Measurements from ENCODE around the gene PIGH.

PIGH gene

DNA sequence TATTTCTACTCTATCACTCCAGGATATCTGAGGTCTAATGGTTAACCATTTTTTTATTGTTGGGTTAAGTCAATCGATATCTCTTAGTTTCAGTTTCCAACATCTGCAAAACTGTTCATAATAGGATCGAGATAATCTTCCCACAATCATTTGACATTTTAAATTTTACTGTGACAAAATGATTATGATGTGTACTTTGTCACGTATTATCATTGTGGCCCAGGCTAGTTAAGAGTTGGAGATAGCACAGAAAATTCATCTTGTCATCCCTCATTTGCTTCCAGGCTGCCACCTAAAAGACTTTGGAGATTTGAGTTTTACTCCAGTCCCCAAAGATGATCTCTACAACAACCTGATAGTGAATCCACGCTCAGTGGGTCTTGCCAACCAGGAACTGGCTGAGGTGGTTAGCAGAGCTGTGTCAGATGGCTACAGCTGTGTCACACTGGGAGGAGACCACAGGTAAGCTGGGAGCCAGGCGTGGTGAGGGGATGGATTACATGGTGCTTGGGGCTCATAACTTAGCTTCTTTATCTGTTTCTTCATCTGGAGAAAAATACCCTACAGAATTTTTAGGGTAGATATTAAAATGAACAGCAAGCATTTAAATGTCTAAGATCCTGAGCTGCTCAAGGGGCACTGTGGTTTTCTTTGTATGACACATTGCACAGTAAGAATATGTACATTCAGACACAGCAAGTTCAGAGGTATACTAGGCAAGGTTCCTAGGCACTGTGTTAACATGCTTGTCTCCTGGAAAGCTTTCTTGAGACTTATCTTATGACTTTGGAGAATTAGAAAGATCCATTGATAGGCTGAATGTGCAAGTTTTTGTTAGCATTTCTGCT lies 42.1 kb upstream of the PIGH start:
- TF ChIP-seq, protein P1, sequence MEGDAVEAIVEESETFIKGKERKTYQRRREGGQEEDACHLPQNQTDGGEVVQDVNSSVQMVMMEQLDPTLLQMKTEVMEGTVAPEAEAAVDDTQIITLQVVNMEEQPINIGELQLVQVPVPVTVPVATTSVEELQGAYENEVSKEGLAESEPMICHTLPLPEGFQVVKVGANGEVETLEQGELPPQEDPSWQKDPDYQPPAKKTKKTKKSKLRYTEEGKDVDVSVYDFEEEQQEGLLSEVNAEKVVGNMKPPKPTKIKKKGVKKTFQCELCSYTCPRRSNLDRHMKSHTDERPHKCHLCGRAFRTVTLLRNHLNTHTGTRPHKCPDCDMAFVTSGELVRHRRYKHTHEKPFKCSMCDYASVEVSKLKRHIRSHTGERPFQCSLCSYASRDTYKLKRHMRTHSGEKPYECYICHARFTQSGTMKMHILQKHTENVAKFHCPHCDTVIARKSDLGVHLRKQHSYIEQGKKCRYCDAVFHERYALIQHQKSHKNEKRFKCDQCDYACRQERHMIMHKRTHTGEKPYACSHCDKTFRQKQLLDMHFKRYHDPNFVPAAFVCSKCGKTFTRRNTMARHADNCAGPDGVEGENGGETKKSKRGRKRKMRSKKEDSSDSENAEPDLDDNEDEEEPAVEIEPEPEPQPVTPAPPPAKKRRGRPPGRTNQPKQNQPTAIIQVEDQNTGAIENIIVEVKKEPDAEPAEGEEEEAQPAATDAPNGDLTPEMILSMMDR (IDR thresholded peaks at IDR 0.05; ENCODE audit: insufficient read depth, low read length, missing control alignments) = no peak
- no peak overlapping the region for H3K4me3 ChIP-seq (ENCODE audit: low read depth, low read length)
- DNase-seq (ENCODE audit: low read depth, low spot score) = no peak
- CTCF ChIA-PET = interaction anchor here (0.7 to 3.5 kb wide), 5 partner anchors 10 to 26 kb away, joined by 3 to 12 read pairs (median 3); no protein-coding TSS in a partner anchor
- POLR2A ChIA-PET = no interaction called here

DNA sequence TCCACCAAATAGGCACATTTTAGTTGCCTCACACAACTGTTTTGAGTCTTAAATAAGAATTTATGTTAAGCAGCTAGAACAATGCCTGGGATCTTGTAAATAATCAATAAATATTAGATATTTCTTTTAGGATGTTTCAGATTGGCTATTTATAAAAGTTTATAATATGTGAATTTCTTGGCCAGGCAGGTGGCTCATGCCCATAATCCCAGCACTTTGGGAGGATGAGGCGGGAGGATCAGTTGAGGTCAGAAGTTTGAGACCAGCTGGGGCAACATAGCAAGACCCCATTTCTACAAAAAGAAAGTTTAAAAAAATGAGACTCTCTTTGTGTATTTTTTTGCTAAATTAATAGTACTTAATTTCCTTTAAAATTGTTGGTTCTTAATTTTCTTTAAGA lies 41.4 kb upstream of the PIGH start:
- ChIA-PET CTCF (interaction anchor here (2.6 kb wide), 1 partner anchor 23 kb away, joined by 9 read pairs; no protein-coding TSS in a partner anchor), POLR2A (no interaction called here)
- no peak overlapping the region for H3K4me3 ChIP-seq (ENCODE audit: low read depth, low read length)
- DNase-seq (ENCODE audit: low read depth, low spot score) = no peak
- TF ChIP-seq, protein P1 (IDR thresholded peaks at IDR 0.05; ENCODE audit: insufficient read depth, low read length, missing control alignments) = no peak

DNA sequence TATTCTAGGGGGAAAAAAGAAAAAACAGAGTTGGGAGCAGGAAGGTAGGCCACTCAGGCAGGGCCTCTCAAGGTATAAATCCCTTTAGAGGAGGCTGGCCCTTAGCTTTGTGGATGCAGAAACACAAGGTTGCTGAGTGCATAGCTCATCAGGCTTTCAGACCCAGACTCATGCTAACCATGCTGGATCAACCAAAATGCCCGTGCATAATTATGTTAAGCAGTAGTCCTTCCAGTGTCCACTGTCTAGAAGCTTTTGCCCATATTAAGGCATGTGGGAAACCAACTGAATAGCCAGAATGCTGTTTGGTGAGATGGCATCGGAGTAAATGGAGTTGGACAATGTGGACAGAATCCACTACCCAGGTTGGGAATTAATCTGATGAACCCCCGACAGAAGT lies 38.6 kb upstream of the PIGH start:
- TF ChIP-seq, protein P1 (IDR thresholded peaks at IDR 0.05; ENCODE audit: insufficient read depth, low read length, missing control alignments) = no peak
- POLR2A ChIA-PET = no interaction called here
- DNase-seq (ENCODE audit: low read depth, low spot score) = no peak

DNA sequence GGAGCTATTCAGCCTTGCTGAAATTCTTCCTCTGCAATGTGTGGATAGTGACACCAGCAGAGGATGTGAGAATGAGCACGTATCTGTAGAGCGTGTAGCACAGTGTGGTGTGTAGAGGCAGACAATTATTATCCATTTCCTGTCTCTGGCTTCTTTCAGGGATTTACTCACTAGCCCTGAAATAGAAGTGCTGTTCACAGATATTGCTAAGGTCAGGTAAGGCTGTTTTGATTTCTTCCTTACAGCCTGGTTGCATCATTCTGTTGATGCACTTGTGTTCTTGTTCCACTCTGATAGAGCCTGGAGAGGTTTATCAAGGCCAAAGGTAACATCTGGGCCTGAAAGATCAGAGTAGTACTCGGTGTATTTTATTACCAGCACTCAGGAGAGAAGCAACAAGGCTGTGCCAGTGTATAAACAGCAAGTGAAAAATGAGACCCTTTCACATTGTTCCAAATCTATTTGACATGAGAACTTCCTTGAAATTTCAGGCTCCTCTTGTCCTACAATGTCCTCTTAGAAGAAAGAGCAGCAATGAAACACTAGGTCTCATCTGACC lies 36.4 kb upstream of the PIGH start:
- ChIA-PET CTCF (interaction anchor here (1.6 to 2.2 kb wide), 3 partner anchors 16 to 30 kb away, joined by 3 to 13 read pairs (median 9); no protein-coding TSS in a partner anchor), POLR2A (interaction anchor here (0.9 kb wide), 1 partner anchor 14 kb away, joined by 3 read pairs; no protein-coding TSS in a partner anchor)
- DNase-seq (ENCODE audit: low read depth, low spot score) = peak; percentile 67
- TF ChIP-seq, protein P1 (IDR thresholded peaks at IDR 0.05; ENCODE audit: insufficient read depth, low read length, missing control alignments) = no peak
- H3K4me3 ChIP-seq (ENCODE audit: low read depth, low read length) = no peak overlapping the region

More for the DNA sequence above, 38.6 kb upstream of the PIGH start:
- no peak overlapping the region for H3K4me3 ChIP-seq (ENCODE audit: low read depth, low read length)
- CTCF ChIA-PET = interaction anchor here (0.9 to 1.1 kb wide), 2 partner anchors 28 to 39 kb away, joined by 3 read pairs; partner anchors contain the start of gene PIGH

DNA sequence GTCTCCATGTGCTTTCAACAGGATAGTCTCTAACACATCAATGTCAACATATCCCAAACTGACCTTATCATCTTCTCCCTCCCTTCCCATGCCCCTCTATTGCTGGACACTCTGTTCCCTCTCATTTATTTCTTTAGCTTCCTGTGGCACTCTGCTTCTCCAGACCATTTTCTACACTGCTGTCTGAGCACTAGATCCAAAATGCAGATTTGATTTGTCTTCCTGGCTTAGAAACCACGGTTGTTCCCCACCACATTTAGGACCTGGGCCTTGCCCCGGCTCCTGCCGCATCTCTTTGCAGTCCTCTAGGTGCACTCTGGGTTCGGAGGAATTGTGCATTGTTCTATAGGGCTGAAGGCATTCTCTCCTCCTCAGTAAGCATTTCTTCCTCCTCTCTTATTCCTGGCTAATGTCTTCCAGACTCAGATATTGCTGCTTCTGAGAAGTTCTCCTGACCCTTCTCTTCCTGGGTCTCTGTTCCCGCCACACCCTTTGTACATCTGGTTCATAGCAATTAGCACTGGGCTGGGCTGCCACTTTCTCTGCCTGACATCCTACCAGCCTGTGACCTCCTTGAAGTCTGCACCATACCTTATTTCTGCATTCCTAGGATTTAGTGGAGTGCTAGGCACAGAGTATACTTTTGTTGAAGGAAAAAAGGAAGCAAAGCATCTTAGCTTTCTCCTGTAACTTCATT lies 33.5 kb upstream of the PIGH start:
- CTCF ChIA-PET = interaction anchor here (0.7 kb wide), 1 partner anchor 13 kb away, joined by 3 read pairs; no protein-coding TSS in a partner anchor
- no peak for DNase-seq (ENCODE audit: low read depth, low spot score)
- POLR2A ChIA-PET = no interaction called here
- TF ChIP-seq, protein P1 (IDR thresholded peaks at IDR 0.05; ENCODE audit: insufficient read depth, low read length, missing control alignments) = no peak
- H3K4me3 ChIP-seq (ENCODE audit: low read depth, low read length) = no peak overlapping the region
